Activated CD4-positive, alpha-beta T cell treated with anti-CD3 and anti-CD28 coated beads, Interleukin-2, amount 50 U/mL, for 16 hours (primary cell): Measurements from ENCODE around the gene PHLPP1.

Source experiments
- DNase-seq: peaks from one replicate; pipeline ENCODE4 v3.0.0-alpha.2; 2020

Gene PHLPP1

DNA sequence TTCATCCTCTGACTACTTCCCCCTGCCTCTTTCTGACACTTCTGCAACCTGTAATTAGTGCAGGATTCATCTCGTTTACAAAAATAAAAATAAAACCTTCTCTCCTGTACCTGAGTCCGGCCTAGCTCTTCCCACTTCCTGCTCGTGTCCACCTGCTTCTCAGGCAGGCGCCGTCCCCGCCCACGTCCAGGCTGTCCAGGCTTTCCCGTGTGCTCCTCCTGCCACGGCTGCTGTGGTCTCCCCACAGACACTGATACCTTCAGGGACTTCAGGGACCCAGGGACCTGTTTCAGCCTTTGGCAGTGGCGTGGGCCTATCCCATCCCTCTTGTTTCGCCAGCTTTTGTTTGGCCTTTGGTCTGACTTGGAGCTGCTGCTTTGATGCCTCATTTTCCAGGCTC is 272.5 kb downstream of the PHLPP1 start:
- DNase-seq, result no peak

DNA sequence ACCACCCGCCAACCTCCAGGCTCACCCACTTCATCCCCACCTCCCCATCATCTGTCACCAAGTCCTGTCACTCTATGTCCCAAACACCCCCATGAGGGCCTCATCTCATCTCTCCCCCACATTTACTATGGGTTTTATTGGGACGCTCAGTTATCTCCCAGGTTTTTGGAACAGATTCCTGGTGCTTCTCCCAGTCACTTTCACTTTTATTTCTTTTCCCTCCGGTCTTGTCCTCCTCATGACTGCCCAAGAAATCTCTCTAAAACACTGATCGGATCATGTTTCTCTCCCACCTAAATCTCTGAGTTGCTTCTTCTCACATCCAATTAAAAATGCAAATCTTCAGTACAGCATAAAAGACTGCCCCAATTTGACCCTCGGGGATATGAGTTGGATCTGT is 273.1 kb downstream of the PHLPP1 start:
- DNase-seq, result no peak

- DNase-seq, result no peak
These were observed 273.9 kb downstream of the PHLPP1 start for GRCh38 chr18:62989195-62989594.

GRCh38 chr18:62990653-62991052 is 275.3 kb downstream of the PHLPP1 start:
- DNase-seq, result no peak

DNA sequence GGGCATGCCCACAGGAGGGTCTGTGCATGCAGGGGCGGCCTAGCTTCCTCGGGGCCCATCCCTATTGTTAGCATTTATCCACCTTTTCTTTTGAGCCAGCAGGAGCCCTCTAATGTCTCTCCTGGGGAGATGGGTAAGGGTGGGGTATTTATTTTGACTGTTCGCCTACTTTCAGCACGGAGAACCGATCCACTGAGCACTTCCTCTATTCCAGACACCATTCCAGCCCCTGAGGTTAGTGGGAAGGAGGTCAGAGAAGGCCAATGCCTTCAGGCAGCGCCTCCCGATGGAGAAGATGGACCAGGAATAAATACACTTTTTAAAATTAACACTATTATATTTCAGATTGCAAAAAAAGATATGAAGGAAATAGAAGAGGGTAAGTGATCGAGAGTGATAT is 276.0 kb downstream of the PHLPP1 start:
- no peak for DNase-seq

DNA sequence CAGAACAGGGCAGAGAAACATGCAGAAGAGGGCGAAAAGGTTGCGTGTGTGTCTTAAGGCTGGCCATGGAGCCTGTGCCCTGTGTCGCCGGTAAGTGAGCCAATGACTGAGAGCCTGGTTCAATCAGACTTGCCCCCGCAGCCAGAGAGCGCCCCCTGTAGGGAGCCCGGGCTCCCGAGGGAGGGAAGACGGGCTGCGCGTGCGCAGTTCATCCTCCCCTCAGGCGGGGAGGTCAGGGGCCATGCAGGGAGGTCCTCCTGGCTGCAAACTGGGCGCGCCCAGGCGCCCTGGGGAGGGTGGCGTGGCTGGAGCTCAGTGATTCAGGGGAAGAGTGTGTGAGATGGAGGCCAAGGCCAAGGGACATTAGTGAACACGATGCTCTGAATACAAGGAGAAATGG is 276.6 kb downstream of the PHLPP1 start:
- no peak for DNase-seq

- no peak for DNase-seq
These were observed 277.6 kb downstream of the PHLPP1 start for GRCh38 chr18:62992877-62993365.

GRCh38 chr18:62996566-62996965 is 281.2 kb downstream of the PHLPP1 start:
- DNase-seq, result no peak

GRCh38 chr18:62997076-62997475 is 281.7 kb downstream of the PHLPP1 start:
- no peak for DNase-seq

DNA sequence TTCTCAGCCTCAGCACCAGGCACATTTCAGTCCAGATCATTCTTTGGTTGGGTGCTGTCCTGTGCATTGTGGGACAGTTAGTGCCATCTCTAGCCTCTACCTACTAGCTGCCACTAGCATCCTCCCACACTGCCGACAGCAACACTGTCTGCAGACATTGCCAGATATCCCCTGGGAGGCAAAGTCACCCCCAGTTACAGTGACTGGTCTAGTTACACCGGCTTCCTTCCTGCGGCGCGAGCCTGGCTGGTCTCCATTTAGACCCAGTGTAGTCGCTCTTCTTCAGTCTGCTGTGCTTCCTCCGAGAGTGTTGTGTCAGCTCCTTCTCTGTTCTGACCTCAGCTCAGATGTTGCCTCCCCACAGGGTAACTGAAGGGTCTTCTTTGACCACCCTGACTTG is 283.1 kb downstream of the PHLPP1 start:
- DNase-seq, result no peak

DNA sequence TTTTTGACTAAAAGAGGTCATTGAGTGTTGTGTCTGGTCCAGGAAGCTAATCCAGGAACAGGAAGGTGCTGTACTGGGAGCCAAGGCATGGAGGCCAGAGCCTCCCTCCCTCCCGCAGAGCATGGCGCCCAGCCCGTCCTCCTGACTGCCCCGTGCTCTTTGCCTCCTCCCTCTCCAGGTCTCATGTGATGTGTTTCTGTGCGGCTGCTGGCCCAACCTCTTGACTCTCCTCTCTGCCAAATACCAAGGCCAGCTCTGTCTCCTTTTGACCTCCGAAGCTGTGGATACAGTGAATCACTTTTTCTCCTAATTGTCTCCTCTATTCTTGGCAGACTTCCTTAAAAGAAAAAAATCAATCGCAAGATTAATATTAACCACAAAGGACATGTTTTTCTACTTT is 284.1 kb downstream of the PHLPP1 start:
- DNase-seq, result no peak

DNA sequence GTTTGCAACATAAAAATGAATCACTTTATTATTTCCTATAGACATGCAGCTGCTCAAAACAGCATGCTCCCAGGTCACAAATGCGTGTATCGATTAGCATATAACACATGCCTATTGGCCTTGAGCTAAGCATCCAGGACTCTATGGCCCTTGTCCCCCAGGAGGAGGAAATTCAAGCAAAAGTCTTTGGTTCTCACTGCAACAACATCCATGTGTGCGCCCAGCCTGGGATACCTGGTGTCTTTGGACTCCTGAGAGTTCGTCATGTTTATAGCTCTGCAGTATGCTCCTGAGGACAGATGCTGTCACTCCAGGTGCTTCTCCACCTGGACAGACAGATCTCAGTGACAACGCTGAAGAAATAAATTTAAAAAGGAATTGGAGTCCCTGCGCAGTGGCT is 284.6 kb downstream of the PHLPP1 start:
- no peak for DNase-seq

GRCh38 chr18:63000839-63001238 is 285.5 kb downstream of the PHLPP1 start:
- DNase-seq, result no peak

DNA sequence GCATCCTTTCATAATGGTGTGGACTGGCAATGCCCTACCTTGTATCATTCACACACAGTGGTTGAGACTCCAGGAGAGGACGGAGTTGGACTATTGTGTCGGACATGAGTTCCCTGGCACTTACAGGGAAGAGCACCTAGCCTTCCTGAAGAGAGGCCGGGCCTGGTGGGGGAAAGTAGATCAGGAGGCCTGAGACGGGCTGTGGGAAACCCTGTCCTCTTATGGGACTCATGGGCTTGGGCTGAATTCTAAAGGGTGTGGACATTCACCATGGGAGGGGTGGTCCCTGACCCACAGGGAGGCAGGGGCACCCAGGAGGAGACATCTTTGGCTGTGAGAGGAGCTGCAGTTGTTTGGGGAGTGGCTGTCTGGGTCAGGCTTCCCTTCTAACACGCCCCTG is 286.5 kb downstream of the PHLPP1 start:
- DNase-seq, result no peak

GRCh38 chr18:63002305-63002704 is 287.0 kb downstream of the PHLPP1 start:
- DNase-seq, result no peak

GRCh38 chr18:63002803-63003445 is 287.6 kb downstream of the PHLPP1 start:
- DNase-seq, result no peak

DNA sequence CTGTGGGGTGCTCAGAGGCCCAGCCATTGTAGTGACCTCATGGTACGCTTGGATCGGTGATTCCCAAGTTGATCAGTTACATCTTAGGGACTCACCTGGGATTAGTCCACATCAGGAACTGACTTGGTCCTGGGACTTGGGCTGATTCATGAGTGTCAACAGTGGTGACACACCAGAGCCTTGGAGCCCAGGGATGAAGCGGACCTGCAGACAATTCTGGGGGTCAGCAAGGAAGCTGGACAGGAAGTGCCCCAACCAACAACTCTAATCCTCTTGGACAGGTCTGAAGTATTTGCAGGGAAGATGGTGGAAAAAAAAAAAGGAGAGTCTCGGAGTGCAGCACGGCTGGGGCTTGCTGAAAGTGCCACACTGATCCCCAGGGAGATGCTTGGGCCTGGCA is 288.6 kb downstream of the PHLPP1 start:
- DNase-seq, result no peak

DNA sequence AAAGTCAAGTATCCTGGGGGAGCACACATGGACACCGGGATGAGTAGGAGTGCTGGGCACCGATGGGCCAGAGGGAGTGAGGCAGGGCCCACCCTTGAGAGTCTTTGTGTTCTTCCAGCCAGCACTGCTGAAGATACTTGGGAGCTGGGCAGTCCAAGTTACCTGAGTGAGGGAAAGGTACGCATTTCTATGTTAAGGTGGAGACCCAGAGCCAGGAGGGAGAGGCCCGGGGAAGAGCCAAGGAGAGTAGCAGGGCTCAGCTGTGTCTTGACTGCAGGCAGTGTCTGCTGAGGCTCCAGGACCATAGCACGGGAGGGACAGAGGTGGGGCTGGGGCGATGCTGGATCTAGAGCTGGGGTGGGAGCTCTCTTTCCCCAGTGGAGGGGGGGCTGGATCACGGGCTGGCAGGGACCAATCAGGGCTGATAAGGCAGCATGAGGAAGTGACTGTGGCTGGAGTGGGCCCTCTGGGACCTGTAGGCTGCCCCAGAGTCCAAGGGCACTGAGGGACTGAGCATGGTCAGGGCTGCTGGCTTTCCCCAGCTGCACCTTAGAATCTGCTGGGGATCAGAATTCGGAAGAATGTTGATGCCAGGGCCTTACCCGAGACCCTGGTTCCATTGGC is 289.2 kb downstream of the PHLPP1 start:
- no peak for DNase-seq

- DNase-seq, result no peak
These were observed 290.0 kb downstream of the PHLPP1 start for GRCh38 chr18:63005306-63005705.

- no peak for DNase-seq
These were observed 291.9 kb downstream of the PHLPP1 start for GRCh38 chr18:63007231-63007630.

DNA sequence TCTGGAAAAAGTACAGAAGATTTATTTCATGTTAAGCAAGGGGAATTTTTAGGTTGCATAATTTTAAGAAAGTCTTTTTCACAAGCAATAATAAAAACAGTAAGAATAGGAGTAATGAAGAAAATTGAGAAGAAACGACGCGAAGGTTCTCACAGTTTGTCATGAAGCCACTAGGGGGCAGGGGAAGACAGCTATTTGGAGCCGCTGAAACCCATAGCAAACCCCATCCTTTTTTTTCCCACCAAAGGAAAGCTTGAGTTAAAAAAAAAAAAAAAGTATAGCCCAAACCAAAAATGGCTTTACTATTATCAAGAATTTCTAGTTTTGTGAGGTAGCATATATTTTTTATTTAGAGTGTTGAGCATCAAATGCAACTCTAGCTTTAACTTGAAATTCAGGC is 300.9 kb downstream of the PHLPP1 start:
- DNase-seq, result peak; percentile 61

- no peak for DNase-seq
These were observed 301.7 kb downstream of the PHLPP1 start for GRCh38 chr18:63017076-63017475.

GRCh38 chr18:63017977-63018376 is 302.6 kb downstream of the PHLPP1 start:
- DNase-seq, result no peak

DNA sequence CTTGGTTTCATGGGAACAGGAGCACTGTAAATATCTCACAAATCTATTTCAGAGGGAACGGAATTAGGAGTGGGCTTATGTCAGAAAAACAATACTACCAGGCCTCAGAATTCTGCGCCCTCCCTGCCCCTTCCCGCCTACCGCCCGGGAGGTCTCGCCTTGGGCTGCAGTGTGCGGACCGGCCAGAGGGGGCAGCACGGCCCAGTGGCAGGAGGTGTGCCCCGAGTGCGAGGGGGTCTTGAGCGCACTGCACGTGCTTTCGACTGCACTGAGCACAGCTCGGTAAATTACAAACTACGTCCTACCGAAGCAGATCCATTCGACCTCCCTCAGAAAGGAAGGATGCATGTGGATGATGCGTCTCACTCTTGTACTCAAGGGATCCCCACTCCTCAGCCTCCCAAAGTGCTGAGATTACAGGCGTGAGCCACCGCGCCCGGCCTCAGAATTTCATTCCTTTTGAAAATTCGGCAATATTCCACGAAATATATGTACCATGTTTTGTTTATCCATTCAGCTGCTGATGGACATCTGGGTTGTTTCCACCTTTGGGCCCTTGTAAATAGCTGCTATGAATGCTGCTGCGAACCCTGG is 307.2 kb downstream of the PHLPP1 start:
- no peak for DNase-seq
